ENCODE measurements around the gene KCNJ18. TPM values are rescaled to one million over a fixed set of nuclear protein-coding genes. Genes with fewer than 3 reads are reported as not detected.
"Not testable (repeated sequence)": the region's sequence is repeated elsewhere in the genome, so short reads cannot be mapped to it uniquely, and the experiment has no call there.

The KCNJ18 gene
- total RNA-seq, 4 donors from 2014 or later, result not detected

DNA sequence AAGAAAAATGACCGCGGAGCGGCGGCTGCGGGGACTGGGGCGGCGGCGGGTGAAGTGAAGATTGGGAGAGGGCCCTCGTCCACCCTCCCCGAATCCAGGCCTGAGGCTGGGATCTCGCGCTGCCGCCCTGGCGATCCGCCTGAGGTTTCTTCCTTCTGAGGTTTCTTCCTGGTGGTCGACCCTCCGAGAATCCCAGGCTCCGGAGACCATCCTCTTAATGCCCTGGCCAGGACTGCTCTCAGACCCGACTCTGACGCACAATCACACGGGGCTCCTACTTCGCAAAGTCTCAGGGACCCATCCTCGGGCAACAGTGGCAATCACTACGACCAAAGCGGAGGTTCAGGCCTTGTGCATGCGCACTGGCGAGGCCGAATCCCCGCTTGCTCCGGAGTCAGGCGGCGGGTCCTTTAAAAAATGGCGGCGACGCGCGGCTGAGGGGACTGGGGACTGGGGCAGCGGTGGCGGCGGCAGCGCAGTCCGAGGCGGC lies 18.0 kb upstream of the KCNJ18 start:
- intact Hi-C loops (cut with DNase I; ENCODE audit: low total_unique reads), result no loop called here
- no peaks in the 10 kb centered on the region for H3K4me1 ChIP-seq
- DNase-seq, result no peak

DNA sequence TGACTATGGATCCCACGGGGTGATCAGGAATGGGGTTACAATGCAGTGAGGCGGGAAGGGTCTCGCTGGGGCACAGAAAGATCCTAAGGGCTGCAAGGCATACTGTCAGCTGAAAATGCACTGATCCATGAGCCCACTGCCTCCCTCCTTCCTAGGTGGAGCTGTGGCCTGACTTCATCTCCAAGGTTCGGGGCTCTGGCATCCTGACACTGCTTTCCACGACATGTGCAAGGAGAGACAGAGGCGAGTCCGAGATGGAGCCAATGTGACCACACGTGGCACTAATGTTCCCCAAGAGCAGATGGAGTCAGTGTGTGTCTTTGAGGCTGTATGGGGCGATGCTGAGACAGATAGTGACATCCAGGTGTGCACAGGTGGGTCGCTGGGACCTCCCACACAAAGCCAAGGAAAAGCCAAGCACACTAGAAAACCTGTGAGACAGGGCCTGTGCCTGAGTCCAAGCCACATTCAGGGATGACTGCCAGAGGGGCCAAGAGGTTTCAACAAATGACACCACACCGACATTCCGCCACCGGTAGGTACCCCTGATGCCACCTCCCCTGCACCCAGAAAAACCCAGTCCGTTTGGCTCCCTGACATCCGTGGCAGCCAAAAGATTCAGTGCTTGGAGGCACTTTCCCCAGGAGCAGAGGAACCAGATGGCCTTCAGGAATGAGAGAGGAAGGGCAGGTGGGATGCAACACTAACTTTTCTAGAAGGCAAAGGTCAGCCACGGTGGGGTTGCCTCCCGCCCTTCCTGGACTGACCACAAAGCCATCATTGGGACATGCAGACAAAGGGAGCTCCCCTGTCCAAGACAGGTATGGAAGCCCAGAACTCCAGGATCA lies 17.2 kb upstream of the KCNJ18 start:
- H3K36me3 ChIP-seq; in situ Hi-C loops (cut with MboI; ENCODE audit: low sequenced_read_pairs in 4 of 4); intact Hi-C loops (cut with DNase I; ENCODE audit: low total_unique reads); DNase-seq; H3K27me3 ChIP-seq; H3K27ac ChIP-seq; H3K4me1 ChIP-seq; H3K9me3 ChIP-seq; ATAC-seq; H3K4me3 ChIP-seq: not testable (repeated sequence)

More for the DNA sequence above, 18.0 kb upstream of the KCNJ18 start:
- TF ChIP-seq POLR2A (IDR thresholded peaks at IDR 0.05), result no peak
- TF ChIP-seq, protein P1, sequence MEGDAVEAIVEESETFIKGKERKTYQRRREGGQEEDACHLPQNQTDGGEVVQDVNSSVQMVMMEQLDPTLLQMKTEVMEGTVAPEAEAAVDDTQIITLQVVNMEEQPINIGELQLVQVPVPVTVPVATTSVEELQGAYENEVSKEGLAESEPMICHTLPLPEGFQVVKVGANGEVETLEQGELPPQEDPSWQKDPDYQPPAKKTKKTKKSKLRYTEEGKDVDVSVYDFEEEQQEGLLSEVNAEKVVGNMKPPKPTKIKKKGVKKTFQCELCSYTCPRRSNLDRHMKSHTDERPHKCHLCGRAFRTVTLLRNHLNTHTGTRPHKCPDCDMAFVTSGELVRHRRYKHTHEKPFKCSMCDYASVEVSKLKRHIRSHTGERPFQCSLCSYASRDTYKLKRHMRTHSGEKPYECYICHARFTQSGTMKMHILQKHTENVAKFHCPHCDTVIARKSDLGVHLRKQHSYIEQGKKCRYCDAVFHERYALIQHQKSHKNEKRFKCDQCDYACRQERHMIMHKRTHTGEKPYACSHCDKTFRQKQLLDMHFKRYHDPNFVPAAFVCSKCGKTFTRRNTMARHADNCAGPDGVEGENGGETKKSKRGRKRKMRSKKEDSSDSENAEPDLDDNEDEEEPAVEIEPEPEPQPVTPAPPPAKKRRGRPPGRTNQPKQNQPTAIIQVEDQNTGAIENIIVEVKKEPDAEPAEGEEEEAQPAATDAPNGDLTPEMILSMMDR (IDR thresholded peaks at IDR 0.05 in 4 of 5, conservative IDR thresholded peaks at IDR 0.05 in 1 of 5), result no peak
- Histone ChIP-seq H3K9me3 (no peaks in the 10 kb centered on the region), H3K36me3 (no peaks in the 10 kb centered on the region), H3K27me3 (no peaks in the 10 kb centered on the region), H3K27ac (no peak overlapping the region), H3K4me3 (no peak overlapping the region)
- in situ Hi-C loops (cut with MboI; ENCODE audit: low sequenced_read_pairs in 4 of 4), result no loop called here
- no peak for ATAC-seq

DNA sequence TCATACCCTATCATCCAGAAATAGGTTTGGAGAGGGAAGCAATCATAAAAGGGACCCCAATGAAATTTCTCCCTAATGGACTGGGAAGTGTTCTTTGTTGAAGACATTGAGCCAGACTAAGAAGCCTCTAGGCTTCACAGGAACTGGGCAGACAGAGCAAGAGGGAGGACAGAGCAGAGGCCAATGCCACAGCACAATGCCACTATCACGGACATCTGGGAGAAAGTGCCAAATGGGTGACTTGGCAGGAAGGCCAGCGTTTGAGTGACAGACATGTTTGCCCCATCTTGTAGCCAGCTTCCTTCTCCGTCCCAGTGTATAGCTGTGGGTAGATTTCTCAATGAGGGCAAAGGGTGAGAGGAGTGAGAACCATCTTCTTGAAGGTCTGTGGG lies 16.6 kb upstream of the KCNJ18 start:
- H3K27ac ChIP-seq; H3K36me3 ChIP-seq; H3K4me1 ChIP-seq; in situ Hi-C loops (cut with MboI; ENCODE audit: low sequenced_read_pairs in 4 of 4); ATAC-seq; H3K27me3 ChIP-seq; H3K9me3 ChIP-seq; DNase-seq; H3K4me3 ChIP-seq; intact Hi-C loops (cut with DNase I; ENCODE audit: low total_unique reads): not testable (repeated sequence)

DNA sequence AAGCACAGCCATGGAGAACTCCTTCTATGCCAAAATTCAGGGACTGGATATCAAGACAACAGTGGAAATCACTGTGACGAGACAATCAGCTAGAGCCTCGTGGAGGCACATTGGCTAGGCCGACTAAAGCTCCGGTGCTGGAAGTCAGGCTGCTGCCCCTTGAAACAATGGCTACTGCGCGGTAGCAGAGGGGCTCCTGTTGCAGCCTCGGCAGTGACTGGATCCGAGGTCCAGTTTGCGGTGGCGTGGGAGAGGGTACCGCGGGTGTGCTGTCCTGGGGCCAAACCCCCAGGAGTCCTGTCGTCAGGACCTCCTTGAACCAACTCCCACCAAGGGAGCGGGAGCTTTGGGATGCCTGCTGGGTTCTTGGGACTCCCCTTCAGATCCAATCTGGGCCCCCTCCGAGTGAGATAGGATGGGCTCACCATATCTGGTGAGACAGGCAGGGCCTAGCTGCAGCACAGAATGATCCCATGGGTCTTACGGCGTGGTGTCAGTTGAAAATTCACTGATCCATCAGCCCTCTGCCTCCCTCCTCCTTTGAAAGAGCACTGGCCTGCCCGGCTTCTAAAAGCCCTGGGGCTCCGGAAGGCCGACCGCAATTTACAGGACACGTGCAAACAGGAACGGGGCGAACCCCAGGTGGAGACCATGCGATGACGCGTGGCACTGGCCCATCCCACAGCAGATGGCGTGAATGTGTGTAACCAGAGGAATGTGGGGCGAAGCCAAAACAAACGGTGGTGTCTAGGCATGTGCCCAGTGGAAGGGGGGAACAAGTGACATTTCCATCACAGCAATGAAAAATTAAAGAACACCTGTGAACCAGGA lies 15.8 kb upstream of the KCNJ18 start:
- H3K4me1 ChIP-seq, result no peaks in the 10 kb centered on the region
- no peak overlapping the region for H3K27ac ChIP-seq
- ATAC-seq, result no peak
- DNase-seq, result no peak
- no peaks in the 10 kb centered on the region for H3K27me3 ChIP-seq
- no peaks in the 10 kb centered on the region for H3K9me3 ChIP-seq
- no peak overlapping the region for H3K4me3 ChIP-seq
- TF ChIP-seq, protein P1 (IDR thresholded peaks at IDR 0.05 in 4 of 5, conservative IDR thresholded peaks at IDR 0.05 in 1 of 5), result no peak
- no peak for TF ChIP-seq POLR2A (IDR thresholded peaks at IDR 0.05)
- no peaks in the 10 kb centered on the region for H3K36me3 ChIP-seq
- intact Hi-C loops (cut with DNase I; ENCODE audit: low total_unique reads) (no loop called here), in situ Hi-C loops (cut with MboI; ENCODE audit: low sequenced_read_pairs in 4 of 4) (no loop called here)

DNA sequence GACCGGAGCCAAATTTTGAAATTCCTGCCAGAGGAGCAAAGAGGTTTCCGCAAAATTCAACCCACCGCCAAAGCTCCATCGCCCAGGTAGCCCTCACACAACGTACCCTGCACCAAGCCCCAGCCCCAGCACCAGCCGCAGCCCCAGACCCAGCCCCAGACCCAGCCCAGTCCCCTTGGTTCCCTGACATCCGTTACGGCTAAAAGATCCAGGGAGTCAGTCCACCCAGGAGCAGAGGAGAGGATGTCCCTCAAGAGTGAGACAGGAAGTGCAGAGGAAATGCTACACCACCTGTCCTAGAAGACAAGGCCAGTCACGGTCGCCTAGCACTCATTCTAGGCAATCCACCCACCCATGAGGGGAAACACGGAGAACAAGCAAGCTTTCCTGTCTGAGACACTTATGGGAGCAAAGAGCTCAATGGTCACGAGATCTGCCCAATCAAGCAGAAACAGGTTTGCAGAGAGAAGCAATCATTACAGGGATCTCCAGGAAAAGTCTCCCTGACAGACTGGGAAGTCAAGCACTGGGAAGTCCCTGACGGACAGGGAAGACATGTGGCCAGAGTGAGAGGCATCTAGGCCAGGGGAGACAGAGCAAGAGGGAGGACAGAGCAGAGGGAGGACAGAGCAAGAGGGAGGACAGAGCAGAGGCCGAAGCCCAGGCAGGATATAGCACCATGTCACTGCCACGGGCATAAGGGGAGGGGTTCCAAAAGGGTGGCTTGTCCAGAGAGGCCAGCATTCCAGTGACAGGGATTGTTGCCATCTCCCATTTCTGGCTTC lies 15.0 kb upstream of the KCNJ18 start:
- ATAC-seq, result no peak
- intact Hi-C loops (cut with DNase I; ENCODE audit: low total_unique reads), result no loop called here
- Histone ChIP-seq H3K4me3 (no peak overlapping the region), H3K27ac (no peak overlapping the region), H3K27me3 (no peaks in the 10 kb centered on the region), H3K4me1 (no peaks in the 10 kb centered on the region), H3K9me3 (no peaks in the 10 kb centered on the region), H3K36me3 (no peaks in the 10 kb centered on the region)
- in situ Hi-C loops (cut with MboI; ENCODE audit: low sequenced_read_pairs in 4 of 4), result no loop called here
- DNase-seq, result no peak
- no peak for TF ChIP-seq POLR2A (IDR thresholded peaks at IDR 0.05)
- TF ChIP-seq, protein P1 (IDR thresholded peaks at IDR 0.05 in 4 of 5, conservative IDR thresholded peaks at IDR 0.05 in 1 of 5), result no peak

Measured in gastrocnemius medialis (tissue), 4 donors.